Endodermal cell (in vitro differentiated cells): ENCODE results near the gene ENOSF1. TPM values are rescaled to one million over a fixed set of nuclear protein-coding genes. Genes with fewer than 3 reads are reported as not detected.

Source experiments
- DNase-seq: peaks from one replicate; pipeline ENCODE4 v3.0.0-alpha.2; 2017
- H3K27ac ChIP-seq: 2 replicates; pipeline ENCODE4 v1.5.1; 2013; ENCODE audit warnings: mild to moderate bottlenecking, low read depth, low read length, moderate library complexity
- H3K27me3 ChIP-seq: 2 replicates; pipeline ENCODE4 v1.6.1; 2013; ENCODE audit warnings: mild to moderate bottlenecking, low read length, moderate library complexity; ENCODE audit not compliant: insufficient read depth, control insufficient read depth, poor library complexity, severe bottlenecking
- H3K36me3 ChIP-seq: 2 replicates; pipeline ENCODE4 v1.7.0; 2013; ENCODE audit warnings: mild to moderate bottlenecking, low read length, moderate library complexity; ENCODE audit not compliant: control insufficient read depth, insufficient read depth
- H3K4me1 ChIP-seq: one replicate; pipeline ENCODE4 v1.7.0; 2013; ENCODE audit warnings: low read length; ENCODE audit not compliant: control insufficient read depth, insufficient read depth
- H3K4me3 ChIP-seq: 2 replicates; pipeline ENCODE4 v1.5.1; 2013; ENCODE audit warnings: mild to moderate bottlenecking, low read length, moderate library complexity
- H3K9ac ChIP-seq: 2 replicates; pipeline ENCODE4 v1.6.1; 2013; ENCODE audit warnings: mild to moderate bottlenecking, low read length, moderate library complexity; ENCODE audit not compliant: poor library complexity, severe bottlenecking; ENCODE audit errors: extremely low read depth
- H3K9me3 ChIP-seq: 2 replicates; pipeline ENCODE4 v1.6.1; 2013; ENCODE audit warnings: mild to moderate bottlenecking, low read length, moderate library complexity; ENCODE audit not compliant: control insufficient read depth
- H3K27ac Mint-ChIP-seq: 2 replicates; pipeline ENCODE4 v1.8.0; 2020; ENCODE audit warnings: mixed read lengths
- H3K27me3 Mint-ChIP-seq: 2 replicates; pipeline ENCODE4 v1.8.0; 2021; ENCODE audit warnings: mild to moderate bottlenecking, mixed read lengths; ENCODE audit not compliant: insufficient read depth
- H3K36me3 Mint-ChIP-seq: 2 replicates; pipeline ENCODE4 v1.8.0; 2020; ENCODE audit warnings: low read depth, mixed read lengths
- H3K4me1 Mint-ChIP-seq: 2 replicates; pipeline ENCODE4 v1.8.0; 2020; ENCODE audit warnings: mixed read lengths
- H3K4me3 Mint-ChIP-seq: 2 replicates; pipeline ENCODE4 v1.8.0; 2020; ENCODE audit warnings: mild to moderate bottlenecking, moderate library complexity, mixed read lengths
- H3K9me3 Mint-ChIP-seq: 2 replicates; pipeline ENCODE4 v1.8.0; 2020; ENCODE audit warnings: mild to moderate bottlenecking, mixed read lengths
- CTCF ChIP-seq: fragments of 200-600 bp; sonication (generic); conservative IDR thresholded peaks from 2 replicates; pipeline ENCODE4 v1.5.0; 2021; ENCODE audit warnings: antibody characterized with exemption, mild to moderate bottlenecking
- WGBS, 2 experiments: methylation state at CpG; one replicate each; pipeline versions ENCODE4 v1.1.5 to v1.1.7; 2013; ENCODE audit warnings: missing lambda C conversion rate in 2 of 2, mixed read lengths in 1 of 2; ENCODE audit not compliant: insufficient coverage in 1 of 2, insufficient read length in 1 of 2; 5-methylcytosine and 5-hydroxymethylcytosine counted together
- total RNA-seq, 2 donors: library from RNA; stranded (reverse); fragmentation: NEBNext Ultra II Directional in 1 of 2; extraction: Animal tissue kit (Norgen Biotek cat#: 25700) in 1 of 2; gene quantifications; 2 replicates in 1 of 2; 3 replicates in 1 of 2; pipeline ENCODE4 v1.2.1, GENCODE V29; 2021

The ENOSF1 gene
- total RNA-seq, 2 donors from 2014 or later, result 85.7 to 89.5 TPM

DNA sequence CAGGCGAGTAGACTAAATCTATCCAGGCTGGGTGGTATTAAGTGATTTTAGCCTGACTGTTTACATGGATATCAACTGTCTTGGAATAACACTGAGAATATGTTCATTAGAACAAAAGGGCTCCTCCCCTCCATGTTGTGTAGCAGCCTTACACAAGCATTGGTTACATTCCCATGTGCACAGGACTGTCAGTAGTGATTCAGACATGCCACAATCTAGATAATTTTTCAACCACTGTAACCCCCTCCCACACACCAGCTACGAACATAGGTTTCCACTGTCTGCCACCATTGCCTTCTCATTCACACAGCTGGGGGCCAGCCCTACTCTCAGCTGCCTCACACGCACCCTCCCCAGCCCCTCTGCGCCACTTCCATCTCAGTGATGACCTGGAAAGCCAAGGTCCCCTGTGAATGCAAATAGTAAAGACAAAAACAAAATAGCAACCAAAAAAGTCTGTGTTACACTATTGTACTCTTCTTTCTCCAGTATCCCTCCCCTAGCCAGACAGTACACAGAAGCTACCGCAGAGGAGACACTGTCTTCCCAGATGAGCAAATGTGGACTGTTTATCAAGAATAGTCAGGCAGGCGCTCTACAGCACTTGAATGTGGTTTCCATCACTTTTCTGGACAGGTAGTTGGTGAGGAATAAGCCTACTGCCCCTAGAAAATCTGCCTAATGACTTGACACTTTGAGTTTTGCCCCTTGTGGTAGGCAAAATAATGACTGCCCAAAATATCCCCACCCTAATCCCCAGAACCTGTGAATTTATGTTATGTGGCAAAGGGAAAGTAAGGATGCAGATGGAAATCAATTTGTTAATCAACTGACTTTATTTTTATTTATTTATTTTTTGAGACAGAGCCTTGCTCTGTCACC, 82.9 kb downstream of the ENOSF1 start:
- Histone ChIP-seq H3K27ac (no peak overlapping the region), H3K9me3 (peaks cover 4% of the 10 kb centered on the region), H3K27me3 (no peaks in the 10 kb centered on the region), H3K36me3 (no peaks in the 10 kb centered on the region), H3K4me3 (no peak overlapping the region), H3K4me1 (no peaks in the 10 kb centered on the region), H3K9ac (no peak overlapping the region)
- Mint-ChIP-seq H3K4me3 (no peak overlapping the region), H3K4me1 (peaks cover 3% of the 10 kb centered on the region), H3K36me3 (no peaks in the 10 kb centered on the region), H3K27ac (no peak overlapping the region), H3K9me3 (no peaks in the 10 kb centered on the region), H3K27me3 (no peaks in the 10 kb centered on the region)
- peak; percentile 64 for TF ChIP-seq CTCF
- DNase-seq, result no peak
- 92 to 97% methylated on average over 4 to 6 of the region's 6 CpGs for WGBS, 2 experiments

DNA sequence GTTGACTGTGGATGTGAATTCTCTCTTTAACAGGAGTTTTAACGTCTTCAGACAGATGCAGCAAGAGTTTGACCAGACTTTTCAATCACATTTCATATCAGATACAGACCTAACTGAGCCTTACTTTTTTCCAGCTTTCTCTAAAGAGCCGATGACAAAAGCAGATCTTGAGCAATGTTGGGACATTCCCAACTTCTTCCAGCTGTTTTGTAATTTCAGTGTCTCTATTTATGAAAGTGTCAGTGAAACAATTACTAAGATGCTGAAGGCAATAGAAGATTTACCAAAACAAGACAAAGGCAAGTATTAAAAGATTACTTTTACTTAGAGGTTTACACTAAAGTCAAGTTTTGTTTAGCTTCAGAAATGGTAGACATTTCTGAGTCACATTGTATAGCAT, 85.2 kb downstream of the ENOSF1 start:
- Mint-ChIP-seq H3K9me3 (no peaks in the 10 kb centered on the region), H3K27me3 (no peaks in the 10 kb centered on the region), H3K4me1 (peaks cover 2% of the 10 kb centered on the region), H3K36me3 (no peaks in the 10 kb centered on the region), H3K27ac (no peak overlapping the region), H3K4me3 (no peak overlapping the region)
- Histone ChIP-seq H3K4me3 (no peak overlapping the region), H3K27ac (no peak overlapping the region), H3K9me3 (peaks cover 4% of the 10 kb centered on the region), H3K9ac (no peak overlapping the region), H3K36me3 (no peaks in the 10 kb centered on the region), H3K27me3 (no peaks in the 10 kb centered on the region), H3K4me1 (no peaks in the 10 kb centered on the region)
- TF ChIP-seq CTCF, result no peak
- WGBS, 2 experiments, result 94 to 100% methylated on average over 1 to 2 of the region's 2 CpGs
- no peak for DNase-seq

GRCh38 chr18:623761-624620, 88.4 kb downstream of the ENOSF1 start:
- peak; percentile 92 for DNase-seq
- no peak overlapping the region for H3K4me3 ChIP-seq
- H3K36me3 ChIP-seq, result no peaks in the 10 kb centered on the region
- peak; percentile 90 for TF ChIP-seq CTCF
- H3K27me3 ChIP-seq, result no peaks in the 10 kb centered on the region
- Mint-ChIP-seq H3K27ac (no peak overlapping the region), H3K27me3 (no peaks in the 10 kb centered on the region), H3K36me3 (no peaks in the 10 kb centered on the region), H3K4me1 (peaks cover 2% of the 10 kb centered on the region), H3K4me3 (no peak overlapping the region), H3K9me3 (no peaks in the 10 kb centered on the region)
- H3K27ac ChIP-seq, result no peak overlapping the region
- H3K4me1 ChIP-seq, result no peaks in the 10 kb centered on the region
- no peaks in the 10 kb centered on the region for H3K9me3 ChIP-seq
- no peak overlapping the region for H3K9ac ChIP-seq
- 82 to 85% methylated on average over 4 to 11 of the region's 11 CpGs for WGBS, 2 experiments
